Coronary artery (tissue), 2 donors: ENCODE measurements around the gene NFX1.
A peak's percentile ranks its signal among the peaks of the same experiment; 100 is the strongest.

Experiments
- DNase-seq: peaks from one replicate; pipeline ENCODE4 v3.0.0-alpha.2; 2017; ENCODE audit warnings: low spot score
- H3K27ac ChIP-seq, 2 donors: fragments of 200-600 bp; sonication (generic); one replicate each; pipeline ENCODE4 v1.5.1; 2016 to 2019
- H3K4me3 ChIP-seq: fragments of 200-600 bp; sonication (generic); 2 replicates; pipeline ENCODE4 v1.5.1; 2016; ENCODE audit warnings: mild to moderate bottlenecking, moderate library complexity
- CTCF ChIP-seq: fragments of 200-600 bp; sonication (generic); IDR thresholded peaks from one replicate; pipeline ENCODE4 v1.5.1; 2019; ENCODE audit warnings: antibody characterized with exemption

NFX1 gene

GRCh38 chr9:33291901-33292300 lies 1.6 kb downstream of the NFX1 start:
- H3K27ac ChIP-seq = peak overlapping the region in 1 of 2 donors; percentile 98
- peak overlapping the region; percentile 85 for H3K4me3 ChIP-seq
- TF ChIP-seq CTCF = no peak
- no peak for DNase-seq

- TF ChIP-seq CTCF = no peak
- Histone ChIP-seq H3K4me3 (no peak overlapping the region), H3K27ac (no peak overlapping the region)
- no peak for DNase-seq
Measured at GRCh38 chr9:33293782-33294181, 3.5 kb downstream of the NFX1 start.

- Histone ChIP-seq H3K27ac (no peak overlapping the region), H3K4me3 (no peak overlapping the region)
- no peak for TF ChIP-seq CTCF
- DNase-seq = no peak
Measured at GRCh38 chr9:33294670-33295432, 4.5 kb downstream of the NFX1 start.

GRCh38 chr9:33295571-33295970 lies 5.3 kb downstream of the NFX1 start:
- DNase-seq = no peak
- Histone ChIP-seq H3K27ac (no peak overlapping the region), H3K4me3 (no peak overlapping the region)
- no peak for TF ChIP-seq CTCF

- Histone ChIP-seq H3K27ac (peak overlapping the region in 1 of 2 donors; percentile 4), H3K4me3 (no peak overlapping the region)
- no peak for DNase-seq
- TF ChIP-seq CTCF = no peak
Measured at GRCh38 chr9:33297432-33297831, 7.1 kb downstream of the NFX1 start.

GRCh38 chr9:33300546-33300945 lies 10.2 kb downstream of the NFX1 start:
- H3K4me3 ChIP-seq = no peak overlapping the region
- DNase-seq = no peak
- TF ChIP-seq CTCF = no peak
- no peak overlapping the region for H3K27ac ChIP-seq

- no peak overlapping the region for H3K27ac ChIP-seq
- no peak for DNase-seq
- H3K4me3 ChIP-seq = no peak overlapping the region
- TF ChIP-seq CTCF = no peak
Measured at GRCh38 chr9:33304362-33304761, 14.0 kb downstream of the NFX1 start.
